ENCODE results near the gene KDM2B. TPM values are rescaled to one million over a fixed set of nuclear protein-coding genes. Genes with fewer than 3 reads are reported as not detected.
A peak's percentile ranks its signal among the peaks of the same experiment; 100 is the strongest.

The KDM2B gene
- total RNA-seq, 1 donor: 32.6 TPM

DNA sequence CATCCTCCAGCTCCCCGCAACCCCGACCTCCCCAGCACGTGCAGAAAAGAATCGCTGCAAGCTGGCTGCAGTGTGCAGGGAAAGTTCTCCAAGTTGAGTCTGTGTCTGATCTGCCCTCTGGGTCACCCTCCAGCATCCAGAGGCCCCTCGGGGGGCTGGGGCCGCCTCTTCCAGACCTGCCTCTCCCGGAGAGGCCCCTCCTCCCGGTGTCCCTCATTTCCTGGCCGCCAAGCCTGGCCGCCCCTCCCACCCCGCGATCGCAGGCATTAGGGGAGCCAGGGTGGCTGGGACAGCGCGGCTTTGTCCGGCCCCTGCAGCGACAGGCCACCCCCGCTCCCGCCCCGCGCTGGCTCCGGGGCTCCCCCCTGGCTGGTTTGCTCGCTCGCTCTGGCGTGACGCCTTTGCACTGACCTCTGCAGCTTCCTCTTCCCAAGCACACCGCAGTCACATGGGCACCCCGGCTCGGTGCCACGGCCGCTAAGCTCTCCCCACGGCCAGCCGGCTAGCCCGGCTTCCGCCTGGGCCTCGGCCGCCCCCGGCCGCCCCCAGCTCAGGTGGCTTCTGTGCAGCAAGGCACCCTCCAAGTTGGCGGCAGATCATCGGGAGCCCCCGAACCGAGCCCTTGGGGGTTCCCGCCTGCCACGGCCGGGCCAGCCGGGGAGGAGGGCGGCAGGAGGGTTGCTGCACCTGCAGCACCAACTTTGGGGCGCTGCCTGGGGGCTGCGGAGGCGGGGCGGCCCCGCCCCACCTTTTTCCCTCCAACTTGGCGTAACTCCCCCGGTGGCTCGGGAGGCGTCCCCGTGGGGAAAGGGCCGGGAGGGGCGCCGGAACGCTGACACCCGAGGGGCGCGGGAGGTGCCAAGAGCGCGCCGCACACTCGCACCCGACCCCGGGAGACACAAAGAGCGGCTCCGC lies 43.7 kb downstream of the KDM2B start:
- Histone ChIP-seq H3K79me2 (ENCODE audit: insufficient read depth, low read length) (peaks cover 2% of the 10 kb centered on the region), H3K27me3 (ENCODE audit: insufficient read depth, low read length) (no peaks in the 10 kb centered on the region), H3K27ac (ENCODE audit: low read depth, low read length) (peak overlapping the region; percentile 60), H3K36me3 (ENCODE audit: insufficient read depth, low read length) (peaks cover 4% of the 10 kb centered on the region), H4K20me1 (ENCODE audit: insufficient read depth, low read length) (peaks cover 9% of the 10 kb centered on the region), H3K4me3 (ENCODE audit: insufficient read depth, low read length) (peak overlapping the region; percentile 75), H3K9me3 (ENCODE audit: low read depth, low read length) (no peaks in the 10 kb centered on the region), H2AFZ (ENCODE audit: low read length) (peak overlapping the region; percentile 84), H3K4me1 (ENCODE audit: insufficient read depth, low read length) (peaks cover 18% of the 10 kb centered on the region), H3K4me2 (ENCODE audit: insufficient read depth, low read length) (peak overlapping the region; percentile 93)
- TF ChIP-seq, protein P1, sequence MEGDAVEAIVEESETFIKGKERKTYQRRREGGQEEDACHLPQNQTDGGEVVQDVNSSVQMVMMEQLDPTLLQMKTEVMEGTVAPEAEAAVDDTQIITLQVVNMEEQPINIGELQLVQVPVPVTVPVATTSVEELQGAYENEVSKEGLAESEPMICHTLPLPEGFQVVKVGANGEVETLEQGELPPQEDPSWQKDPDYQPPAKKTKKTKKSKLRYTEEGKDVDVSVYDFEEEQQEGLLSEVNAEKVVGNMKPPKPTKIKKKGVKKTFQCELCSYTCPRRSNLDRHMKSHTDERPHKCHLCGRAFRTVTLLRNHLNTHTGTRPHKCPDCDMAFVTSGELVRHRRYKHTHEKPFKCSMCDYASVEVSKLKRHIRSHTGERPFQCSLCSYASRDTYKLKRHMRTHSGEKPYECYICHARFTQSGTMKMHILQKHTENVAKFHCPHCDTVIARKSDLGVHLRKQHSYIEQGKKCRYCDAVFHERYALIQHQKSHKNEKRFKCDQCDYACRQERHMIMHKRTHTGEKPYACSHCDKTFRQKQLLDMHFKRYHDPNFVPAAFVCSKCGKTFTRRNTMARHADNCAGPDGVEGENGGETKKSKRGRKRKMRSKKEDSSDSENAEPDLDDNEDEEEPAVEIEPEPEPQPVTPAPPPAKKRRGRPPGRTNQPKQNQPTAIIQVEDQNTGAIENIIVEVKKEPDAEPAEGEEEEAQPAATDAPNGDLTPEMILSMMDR (IDR thresholded peaks at IDR 0.05; ENCODE audit: extremely low read depth, low read depth, low read length): no peak
- DNase-seq (ENCODE audit: insufficient read length, low spot score, missing footprints): peak; percentile 98

DNA sequence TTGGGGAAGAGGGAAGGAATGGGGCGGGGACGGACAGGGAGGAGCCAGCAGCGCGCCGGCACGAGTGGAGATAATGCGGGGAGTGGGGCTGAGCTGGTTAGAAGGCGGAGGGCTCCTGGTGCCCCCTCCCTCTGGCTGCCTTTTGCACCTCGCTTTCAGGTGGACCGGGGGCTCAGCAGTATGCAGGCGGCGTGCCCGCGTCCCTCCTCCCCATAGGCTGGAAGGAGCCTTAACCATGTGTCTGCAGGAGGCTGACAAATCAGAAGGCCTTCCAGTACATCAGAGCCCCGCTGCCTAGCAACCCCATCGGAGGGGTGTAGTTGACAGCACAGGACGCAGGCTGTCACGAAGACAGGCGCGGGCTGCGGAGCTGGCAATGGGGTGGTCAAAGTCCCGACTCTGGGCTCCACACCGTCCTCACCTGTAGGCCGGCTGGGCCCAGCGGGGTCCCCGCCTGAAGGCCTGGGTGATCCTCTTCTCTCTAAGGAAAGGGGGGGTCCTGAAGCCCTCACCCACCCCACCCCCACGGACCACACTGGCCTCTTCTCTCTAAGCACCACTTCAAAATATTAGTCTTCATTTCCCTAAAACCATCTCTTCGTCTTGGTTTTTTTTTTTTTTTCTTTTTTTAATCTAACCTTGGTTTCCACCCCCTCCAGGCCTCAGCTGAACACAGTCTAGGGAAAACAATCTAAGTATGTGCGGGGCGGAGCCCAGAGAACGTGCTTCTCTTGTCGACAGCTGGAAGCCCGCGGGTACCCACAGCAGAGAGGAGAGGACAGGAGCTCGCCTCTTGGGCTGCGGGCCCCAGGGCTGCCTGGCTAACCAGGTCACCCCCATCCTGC lies 44.5 kb downstream of the KDM2B start:
- Histone ChIP-seq H3K4me2 (ENCODE audit: insufficient read depth, low read length) (peak overlapping the region; percentile 93), H3K36me3 (ENCODE audit: insufficient read depth, low read length) (peaks cover 4% of the 10 kb centered on the region), H4K20me1 (ENCODE audit: insufficient read depth, low read length) (peaks cover 9% of the 10 kb centered on the region), H2AFZ (ENCODE audit: low read length) (peak overlapping the region; percentile 84), H3K4me3 (ENCODE audit: insufficient read depth, low read length) (peak overlapping the region; percentile 75), H3K27me3 (ENCODE audit: insufficient read depth, low read length) (no peaks in the 10 kb centered on the region), H3K9me3 (ENCODE audit: low read depth, low read length) (no peaks in the 10 kb centered on the region), H3K79me2 (ENCODE audit: insufficient read depth, low read length) (peaks cover 2% of the 10 kb centered on the region), H3K27ac (ENCODE audit: low read depth, low read length) (peak overlapping the region; percentile 60), H3K4me1 (ENCODE audit: insufficient read depth, low read length) (peaks cover 18% of the 10 kb centered on the region)
- TF ChIP-seq, protein P1 (IDR thresholded peaks at IDR 0.05; ENCODE audit: extremely low read depth, low read depth, low read length): no peak
- DNase-seq (ENCODE audit: insufficient read length, low spot score, missing footprints): peak; percentile 99

- Histone ChIP-seq H3K4me3 (ENCODE audit: insufficient read depth, low read length) (peak overlapping the region; percentile 75), H3K79me2 (ENCODE audit: insufficient read depth, low read length) (peaks cover 2% of the 10 kb centered on the region), H2AFZ (ENCODE audit: low read length) (peak overlapping the region; percentile 80), H3K9me3 (ENCODE audit: low read depth, low read length) (no peaks in the 10 kb centered on the region), H3K27ac (ENCODE audit: low read depth, low read length) (no peak overlapping the region), H3K4me1 (ENCODE audit: insufficient read depth, low read length) (peaks cover 24% of the 10 kb centered on the region), H4K20me1 (ENCODE audit: insufficient read depth, low read length) (peaks cover 9% of the 10 kb centered on the region), H3K36me3 (ENCODE audit: insufficient read depth, low read length) (peaks cover 4% of the 10 kb centered on the region), H3K27me3 (ENCODE audit: insufficient read depth, low read length) (no peaks in the 10 kb centered on the region), H3K4me2 (ENCODE audit: insufficient read depth, low read length) (peak overlapping the region; percentile 93)
- TF ChIP-seq, protein P1 (IDR thresholded peaks at IDR 0.05; ENCODE audit: extremely low read depth, low read depth, low read length): no peak
- DNase-seq (ENCODE audit: insufficient read length, low spot score, missing footprints): peak; percentile 62
Observed at GRCh38 chr12:121535150-121536053, 45.4 kb downstream of the KDM2B start.

Data from osteoblast (primary cell).